GM19467 (cell line): ENCODE data around the gene NPRL2.

Experiments
- ATAC-seq: cut with Tn5 transposase; IDR thresholded peaks from one replicate; pipeline ENCODE4 v1.9.1; 2021; ENCODE audit warnings: mild to moderate bottlenecking, moderate library complexity; ENCODE audit not compliant: unreplicated experiment

The NPRL2 gene

DNA sequence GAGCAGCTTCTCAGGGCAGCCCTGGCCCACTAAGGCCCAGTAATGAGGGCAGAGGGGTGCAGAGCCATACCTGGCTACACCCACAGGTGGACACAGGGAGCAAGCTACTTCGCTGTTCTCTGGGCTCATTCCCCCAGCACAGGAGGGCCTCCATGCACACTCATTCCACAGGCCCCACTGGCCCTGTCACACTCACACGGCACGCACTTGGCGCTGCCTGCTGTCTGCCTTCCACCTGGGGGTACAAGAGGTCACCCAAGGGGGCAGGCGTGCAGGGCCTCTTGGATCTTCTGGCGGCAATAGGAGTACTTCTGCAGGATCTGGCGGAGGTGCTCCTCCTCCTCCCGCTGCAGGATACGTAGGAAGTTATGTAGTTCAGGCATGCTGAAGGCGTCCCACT is 20.2 kb downstream of the NPRL2 start:
- ATAC-seq = no peak

DNA sequence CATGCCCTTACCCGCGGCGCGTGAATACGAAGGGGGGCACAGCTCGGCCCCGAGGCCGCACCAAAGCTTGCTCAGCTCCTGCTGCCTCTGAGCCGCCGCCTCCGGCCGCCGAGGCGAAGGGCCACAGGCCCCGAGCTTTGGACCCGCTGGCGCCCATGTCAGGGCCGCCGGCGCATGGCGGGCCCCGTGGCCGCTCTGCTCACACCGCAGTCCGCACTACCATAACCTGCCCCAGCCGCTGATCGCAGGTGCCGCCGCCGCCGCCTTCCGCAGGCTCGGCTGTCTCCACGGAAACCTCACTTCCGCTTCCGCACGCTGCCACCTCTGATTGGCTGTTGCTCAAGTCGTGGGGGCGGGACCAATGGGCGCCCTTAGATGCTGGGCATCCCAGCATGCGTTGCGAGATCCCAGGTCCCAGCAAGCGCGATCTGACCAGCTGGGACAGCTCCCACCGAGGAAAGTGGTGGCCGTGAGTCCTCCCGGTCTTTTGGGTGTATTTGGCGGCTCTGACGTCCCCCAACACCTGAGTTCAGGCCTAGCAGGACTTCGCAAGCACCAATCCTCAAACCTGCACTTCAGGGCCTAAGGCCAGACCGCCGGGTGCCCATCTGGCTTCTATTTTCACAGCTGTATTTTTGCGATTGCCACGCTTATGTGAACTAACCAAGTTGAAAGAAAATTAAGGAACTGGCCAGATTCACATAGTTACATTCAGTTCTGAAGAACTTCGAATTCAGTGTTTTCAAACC is 22.5 kb downstream of the NPRL2 start, which contains the start of gene TUSC2:
Gene TUSC2, minus strand, starts transcription at position 281 of the 749 bp plus-strand sequence. Its CDS starts 124 bp downstream, at position 157.
- peak; percentile 73 for ATAC-seq

DNA sequence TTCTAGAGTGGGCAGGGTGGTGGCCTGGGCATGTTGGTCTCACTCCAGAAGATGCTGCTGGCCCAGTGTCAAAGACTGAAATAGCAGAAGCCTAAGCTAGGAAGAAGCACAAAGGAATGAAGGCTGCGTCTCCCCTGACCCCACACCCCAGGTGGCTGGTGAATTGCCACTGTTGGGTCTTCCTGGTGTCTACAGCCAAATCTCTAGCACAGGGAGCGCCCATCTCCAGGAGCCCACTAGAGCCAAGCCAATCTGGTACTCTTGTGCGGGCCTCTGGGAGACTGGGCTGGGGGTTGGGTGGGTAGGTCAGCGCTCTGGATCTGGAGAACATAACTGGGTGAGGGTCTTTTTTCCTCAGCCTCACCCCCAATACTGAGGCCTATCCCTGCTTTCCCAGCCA is 23.4 kb downstream of the NPRL2 start:
- no peak for ATAC-seq

DNA sequence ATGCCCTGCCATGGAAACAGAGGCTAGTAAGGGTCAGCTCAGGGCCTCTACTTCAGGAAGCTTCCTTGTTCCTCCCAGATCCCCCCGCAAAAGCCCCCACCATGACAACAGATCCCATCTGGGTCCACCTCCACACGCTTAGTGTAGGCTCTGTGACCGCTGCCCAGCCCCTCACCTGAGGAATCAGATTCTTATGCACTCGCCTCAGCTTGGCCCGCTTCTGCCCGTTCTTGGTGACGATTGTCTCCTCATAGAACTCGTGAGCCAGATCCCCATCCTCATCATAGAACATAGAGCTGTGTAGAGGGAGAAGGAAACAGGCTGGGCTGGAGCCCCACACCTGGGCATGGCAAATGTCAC is 24.4 kb downstream of the NPRL2 start:
- no peak for ATAC-seq

DNA sequence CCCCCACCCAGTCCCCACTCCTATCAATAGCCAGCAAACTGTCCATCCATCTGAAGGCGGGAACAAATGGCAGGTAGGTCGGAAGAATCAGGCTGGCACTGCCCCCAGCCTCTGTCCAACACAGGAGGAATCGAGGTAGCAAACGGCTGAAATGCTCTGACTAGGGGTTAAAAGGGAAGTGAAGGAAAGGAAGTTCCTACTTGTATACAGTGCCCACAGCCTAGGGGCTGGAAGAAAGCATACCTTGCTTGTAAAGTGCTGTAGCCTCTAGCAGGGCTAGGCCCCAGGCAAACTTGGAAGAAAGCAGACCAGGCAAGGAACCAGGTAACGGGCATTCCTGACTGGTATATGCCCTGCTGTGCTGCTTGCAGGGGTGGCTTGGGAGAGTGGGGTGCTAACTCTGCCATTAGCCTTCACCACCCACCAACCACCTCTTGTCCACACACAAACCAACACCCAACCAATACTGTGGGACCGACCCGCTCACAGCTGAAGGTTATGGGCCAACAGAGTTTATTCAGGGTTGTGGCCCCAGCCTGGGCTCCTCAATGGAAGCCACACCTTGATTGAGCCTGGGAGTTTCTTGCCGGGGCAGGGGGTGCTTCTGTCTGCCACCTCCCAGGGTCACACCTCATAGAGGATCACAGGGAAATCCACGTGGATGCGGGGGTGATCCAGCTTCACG is 24.9 kb downstream of the NPRL2 start:
- ATAC-seq = no peak

DNA sequence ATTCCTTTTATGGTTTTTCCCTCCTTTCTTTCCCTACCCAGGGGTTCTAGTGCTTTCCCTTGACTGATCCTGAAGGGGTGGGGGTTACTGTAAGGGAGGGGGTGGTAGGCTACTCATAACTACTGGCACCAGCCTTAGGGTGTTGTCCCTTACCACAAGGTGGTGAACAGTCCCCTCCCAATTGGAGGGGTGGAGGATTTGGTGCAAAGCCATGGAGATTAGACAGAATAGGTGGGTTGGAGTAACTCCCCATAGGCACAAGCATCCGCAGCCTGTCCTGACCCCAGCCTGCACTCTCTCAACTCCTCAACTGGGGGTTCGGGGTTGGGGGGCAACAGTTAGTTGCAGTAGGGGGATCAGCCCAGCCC is 25.5 kb downstream of the NPRL2 start:
- no peak for ATAC-seq

DNA sequence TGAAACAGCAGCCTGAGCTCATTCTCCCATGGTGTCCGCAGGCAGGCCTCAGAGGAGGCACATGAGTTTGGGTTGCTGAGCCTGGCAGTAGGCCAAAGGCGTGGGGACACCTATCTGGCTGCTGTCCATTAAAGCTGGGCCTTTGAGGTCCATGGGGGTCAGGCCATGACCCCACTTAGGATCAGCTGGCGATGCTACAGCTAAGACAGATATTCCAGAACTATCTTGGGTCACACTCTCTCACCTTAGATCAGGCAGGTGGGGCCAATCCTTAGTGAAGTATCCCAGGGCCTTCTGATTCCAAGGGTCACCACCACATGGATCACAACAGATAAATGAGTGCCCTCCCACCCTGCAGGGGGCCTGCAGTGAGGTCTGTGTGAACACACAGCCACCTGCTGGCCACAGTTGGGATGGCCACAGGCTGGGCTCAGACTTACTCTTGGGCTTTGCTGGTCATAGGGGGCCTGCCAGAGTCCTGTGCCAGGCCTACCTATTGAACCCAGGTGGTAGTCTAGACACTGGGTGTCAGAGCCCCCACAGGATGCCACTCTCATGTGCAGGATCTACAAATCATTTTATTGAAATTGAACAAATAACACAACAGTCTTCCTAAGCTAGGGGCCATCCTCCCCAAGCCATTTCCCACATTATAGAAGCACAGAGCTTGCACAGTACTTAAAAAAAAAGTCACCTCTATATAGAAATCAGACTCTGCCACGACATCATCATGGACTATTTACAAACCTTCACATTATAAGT is 26.0 kb downstream of the NPRL2 start:
- no peak for ATAC-seq

DNA sequence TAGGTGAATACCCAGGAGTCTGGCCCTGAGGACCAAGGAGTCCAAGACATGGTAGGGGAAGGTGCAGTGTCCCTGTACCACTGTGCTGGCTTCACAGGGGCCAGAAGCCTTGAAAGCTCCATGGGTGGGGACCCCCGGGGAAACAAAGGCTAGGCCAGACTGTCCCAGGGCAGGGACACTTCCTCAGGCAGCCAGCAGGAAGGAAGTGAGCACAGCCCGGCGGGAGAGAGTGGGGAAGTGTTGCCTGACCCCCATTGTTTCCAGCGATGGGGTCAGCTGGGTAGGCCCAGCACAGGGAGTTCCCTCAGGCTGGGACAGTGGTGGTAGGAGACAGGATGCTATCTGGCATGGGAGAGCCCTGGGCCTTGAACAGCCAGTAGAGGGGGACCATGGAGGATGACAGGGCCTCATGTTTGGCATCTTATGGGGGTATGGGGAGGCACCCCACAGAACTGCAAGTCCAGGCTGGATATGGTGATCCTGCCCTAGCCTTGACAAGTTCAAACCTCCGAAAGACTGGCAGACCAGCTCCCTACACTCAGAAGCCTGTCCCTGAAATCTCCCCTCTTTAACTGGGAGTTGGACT is 26.9 kb downstream of the NPRL2 start:
- no peak for ATAC-seq

DNA sequence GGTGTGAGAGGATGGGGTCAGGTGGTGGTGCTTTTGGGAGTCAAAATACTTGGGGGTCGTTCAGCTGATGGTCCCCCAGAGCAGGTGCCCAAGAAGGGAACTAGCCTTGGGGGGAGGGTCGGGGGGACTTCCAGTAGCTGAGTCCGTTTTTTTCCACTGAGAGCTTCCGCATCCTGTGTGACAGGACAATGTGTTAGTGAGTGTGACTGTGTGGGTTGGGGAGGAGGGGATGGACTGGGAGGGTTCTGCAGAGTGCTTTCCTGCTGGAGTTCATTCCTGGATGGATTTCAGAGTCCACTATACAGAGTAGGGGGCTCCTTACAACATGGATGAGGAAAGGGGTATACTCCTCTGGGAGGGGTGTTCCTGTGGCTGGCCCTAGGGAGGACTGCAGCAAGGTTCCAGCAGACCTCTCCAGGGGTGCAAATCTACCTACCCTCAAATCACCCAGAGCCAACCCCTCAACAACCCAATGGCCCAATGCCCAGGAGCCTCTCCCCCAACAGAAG is 27.4 kb downstream of the NPRL2 start:
- ATAC-seq = no peak

DNA sequence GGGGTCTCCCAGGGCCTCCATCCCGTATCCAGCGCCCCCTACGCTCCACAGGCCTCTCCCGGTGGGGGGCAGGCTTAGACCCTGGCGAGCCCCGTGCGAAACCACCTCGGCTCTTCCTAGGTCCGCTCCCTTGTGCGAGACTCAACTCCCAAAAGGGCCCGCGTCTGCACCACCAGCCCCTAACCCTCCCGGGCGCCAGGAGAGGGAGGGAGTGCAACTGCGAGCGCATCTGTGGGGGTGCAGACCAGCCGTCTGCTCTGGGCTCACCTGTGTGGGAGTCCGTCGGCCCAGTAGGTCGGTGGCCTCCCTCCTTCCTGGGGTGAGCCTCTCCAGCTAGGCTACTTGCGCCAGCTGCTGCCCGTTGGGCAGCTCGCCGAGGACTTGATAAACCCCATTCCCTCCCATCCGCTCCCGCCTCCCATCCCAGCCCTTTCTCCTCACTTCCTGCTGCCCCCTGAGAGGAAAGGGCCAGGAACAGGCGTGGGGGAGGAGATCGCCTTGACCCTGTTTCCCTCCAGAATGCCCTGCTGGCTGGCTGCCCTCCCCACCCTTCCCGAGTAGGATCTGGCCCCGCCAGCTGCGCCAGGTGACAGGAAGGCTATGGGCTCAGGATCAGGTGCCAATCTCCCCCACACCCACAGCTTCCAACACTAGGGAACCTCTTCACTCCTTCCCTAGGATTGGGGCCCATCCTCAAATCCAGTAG is 28.0 kb downstream of the NPRL2 start, which contains the start of gene HYAL2:
Gene HYAL2, minus strand, starts transcription at position 360 of the 706 bp plus-strand sequence. CDS start 2,256 bp downstream, outside the sequence.
- no peak for ATAC-seq

DNA sequence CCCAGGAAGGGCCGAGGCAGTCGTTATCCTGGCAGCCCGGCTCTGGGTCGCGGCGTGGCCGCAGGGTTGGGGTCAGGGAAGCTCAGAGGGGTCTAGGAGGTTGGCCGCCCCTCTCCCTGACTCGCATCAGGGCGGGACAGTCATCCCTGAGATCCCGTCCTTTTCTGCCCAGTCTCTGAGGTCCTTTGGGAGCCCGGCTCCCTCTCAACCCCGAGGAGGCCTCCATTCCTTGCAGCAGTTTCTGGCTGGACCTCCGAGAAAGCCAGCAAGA is 28.5 kb downstream of the NPRL2 start:
- ATAC-seq = no peak

DNA sequence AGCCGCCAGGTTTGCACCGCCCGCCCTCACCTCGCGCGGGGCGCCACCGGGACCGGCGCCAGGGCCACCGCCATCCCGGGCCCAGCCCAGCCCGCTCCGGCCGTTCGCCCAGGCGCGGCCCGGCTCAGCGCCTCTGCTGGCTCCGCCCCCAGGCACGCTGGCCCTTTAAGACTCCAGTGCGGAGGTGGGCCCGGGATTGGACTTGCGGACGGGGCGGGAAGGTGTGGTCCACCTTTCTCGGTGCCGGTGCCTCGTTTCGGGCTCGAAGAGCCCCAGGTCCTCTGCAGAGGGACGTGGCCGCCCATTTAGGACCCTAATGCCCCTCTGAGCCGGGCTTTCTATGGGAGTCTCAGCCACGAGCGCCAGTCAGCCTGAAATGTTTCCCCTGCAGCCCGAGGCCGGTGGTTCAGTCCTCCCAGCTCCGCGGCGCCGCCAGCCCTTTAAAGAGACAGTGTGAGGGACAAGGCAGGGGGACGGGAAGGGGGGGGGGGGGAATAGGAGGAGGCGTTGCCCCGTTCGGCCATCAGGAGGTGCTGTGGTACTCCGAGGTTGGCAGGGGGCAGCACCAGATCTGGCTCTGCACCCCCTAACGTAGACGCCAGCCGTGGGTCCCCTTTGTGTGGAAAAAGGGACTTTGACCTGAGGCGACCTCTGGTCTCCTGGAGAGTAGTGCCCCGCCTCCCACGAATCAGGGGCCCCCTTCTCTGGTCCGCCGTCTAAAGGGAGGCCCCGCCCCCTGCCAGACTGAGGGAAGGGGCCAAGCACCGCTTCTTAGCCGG is 29.1 kb downstream of the NPRL2 start:
- peak; percentile 70 for ATAC-seq

DNA sequence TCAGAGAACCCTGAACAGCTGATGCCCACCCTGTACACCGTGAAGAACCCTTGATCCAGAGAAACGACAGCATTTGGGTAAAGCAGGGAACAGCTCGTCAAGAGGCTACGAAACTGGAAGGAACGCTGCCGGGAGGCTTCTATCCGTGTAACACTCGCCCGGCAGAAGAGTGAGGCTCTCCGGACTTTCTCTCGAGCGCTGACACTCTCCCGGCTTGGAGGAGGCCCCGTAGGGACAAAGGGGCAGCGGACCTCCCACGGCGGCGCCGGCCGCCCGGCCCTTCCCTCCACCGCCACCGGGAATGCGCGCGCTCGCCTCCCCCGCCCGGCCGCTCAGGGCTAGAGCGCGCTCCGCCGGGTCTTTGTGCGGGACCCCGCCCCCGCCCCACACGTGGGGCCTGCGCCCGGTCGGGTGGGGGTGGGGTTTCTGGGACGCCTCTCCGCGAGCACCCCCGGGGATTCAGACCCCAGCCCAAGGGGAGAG is 29.7 kb downstream of the NPRL2 start:
- ATAC-seq = peak; percentile 33

DNA sequence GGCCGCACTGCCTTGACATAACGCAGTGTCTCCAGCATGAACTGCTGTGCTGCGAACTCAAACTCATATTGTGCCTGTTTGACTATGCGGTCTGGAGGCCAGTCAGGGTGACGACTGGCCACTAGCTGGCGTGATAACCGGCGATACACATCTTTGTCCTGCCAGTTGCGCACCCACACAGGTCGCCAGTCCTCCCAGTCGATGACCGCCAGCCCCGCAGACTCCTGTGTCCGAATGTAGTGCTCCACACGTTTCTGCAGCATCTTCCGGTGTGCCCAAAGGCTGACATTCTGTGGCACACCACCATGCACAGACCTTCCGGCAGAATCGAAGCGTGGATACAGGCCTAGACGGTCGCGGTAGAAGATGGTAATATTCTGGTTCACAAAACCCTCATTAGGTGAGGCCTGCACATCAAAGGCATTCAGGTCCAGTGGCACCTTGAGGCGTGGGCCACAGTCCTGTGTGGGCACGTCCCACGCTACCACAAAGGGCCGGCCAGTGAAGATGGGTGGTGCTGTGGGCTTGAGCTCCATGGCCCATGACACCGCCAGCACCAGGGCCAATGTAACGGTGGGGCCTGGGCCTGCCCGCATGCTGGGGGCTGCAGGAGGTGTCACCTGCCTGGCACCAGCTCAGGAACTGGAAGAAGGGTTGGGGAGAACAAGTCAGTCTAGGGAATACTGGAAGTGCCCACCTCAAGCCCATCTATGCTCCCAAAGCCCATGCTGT is 30.5 kb downstream of the NPRL2 start:
- ATAC-seq = no peak

DNA sequence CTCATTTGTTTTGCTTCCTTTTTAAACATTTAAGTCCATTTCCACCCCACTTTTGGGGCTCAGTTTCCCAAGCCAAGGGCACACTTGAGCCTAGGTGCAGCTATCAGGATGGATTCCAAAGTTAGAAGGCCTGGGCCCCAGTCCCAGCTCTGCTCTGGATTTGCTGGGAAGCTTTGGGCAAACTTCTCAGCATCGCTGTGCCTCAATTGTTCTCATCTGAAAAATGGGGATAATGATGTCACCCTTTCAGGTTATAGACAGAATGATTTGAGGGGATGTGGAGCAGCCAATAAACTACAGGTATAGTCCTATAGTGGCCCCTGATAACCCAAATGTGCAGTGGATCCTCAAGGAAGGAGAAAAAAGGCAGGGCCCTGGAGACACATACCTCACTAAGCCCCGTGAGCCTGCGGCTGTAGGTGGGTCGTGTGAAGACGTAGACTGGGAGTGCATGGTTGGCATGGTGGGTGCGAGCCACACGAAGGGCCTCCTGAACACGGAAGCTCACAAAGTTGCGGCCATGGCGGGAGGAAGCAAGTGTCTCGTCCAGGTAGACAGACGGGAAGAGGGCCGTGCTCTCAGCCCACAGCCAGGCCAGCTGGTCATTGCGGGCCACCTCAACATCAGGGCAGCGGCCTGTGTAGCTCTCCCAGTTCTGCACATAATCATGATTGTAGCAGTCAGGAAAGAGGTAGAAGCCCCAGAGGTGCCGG is 31.2 kb downstream of the NPRL2 start:
- ATAC-seq = no peak

DNA sequence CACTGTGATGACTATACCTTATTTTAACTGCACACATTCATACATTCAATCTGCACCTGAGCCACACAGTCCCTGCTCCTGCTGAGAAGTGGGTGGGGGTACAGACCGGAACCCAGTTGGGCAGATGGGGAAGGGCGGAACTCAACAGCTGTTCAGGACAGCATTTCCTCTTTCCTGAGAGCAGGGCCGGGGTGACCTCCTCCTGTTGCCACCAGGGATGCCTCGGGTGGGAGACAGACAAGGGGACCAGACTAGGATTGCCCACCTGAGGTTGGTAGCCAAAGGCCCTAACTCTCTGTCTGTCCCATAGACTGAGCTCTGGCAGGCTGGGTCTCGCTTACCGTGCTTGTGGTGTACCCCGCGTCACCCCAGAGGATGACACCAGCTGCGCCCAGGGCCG is 32.0 kb downstream of the NPRL2 start:
- no peak for ATAC-seq

DNA sequence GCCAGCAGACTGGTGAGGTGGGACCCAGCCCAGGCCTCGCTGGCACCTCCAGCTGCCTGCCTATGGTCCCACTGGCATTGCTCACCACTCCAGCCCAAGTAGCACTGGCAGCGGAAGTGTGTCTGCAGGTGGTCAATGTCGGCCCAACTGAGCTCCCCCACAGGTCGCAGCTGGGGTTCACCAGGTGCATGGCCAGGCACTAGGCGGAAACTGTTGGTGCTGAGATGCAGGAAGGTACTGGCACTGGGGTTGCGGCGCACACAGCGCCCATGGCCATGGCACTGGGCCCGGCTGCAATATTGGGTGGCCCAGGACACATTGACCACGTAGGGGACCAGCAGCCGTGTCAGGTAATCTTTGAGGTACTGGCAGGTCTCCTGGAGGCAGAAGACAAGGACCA is 32.4 kb downstream of the NPRL2 start:
- no peak for ATAC-seq

DNA sequence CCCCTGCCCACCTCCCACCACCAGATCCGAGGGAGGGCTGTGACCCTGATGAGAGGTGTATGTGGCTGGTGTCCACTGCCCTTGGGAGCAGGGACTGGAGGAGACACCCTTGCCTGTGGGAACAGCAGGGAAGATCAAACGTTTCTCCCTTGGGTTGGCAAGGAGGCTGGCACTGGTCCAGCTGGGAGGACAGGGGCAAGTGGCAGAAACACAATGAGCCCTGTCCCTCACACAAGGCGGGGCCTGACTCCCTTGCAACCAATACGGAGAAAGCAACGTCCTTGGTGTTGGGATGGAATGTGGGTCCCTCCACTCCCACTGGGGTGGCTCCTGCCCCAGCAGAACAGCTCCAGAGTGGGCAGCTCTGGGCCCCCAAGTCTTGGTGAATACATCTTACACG is 33.3 kb downstream of the NPRL2 start:
- no peak for ATAC-seq
